ENCODE measurements around the gene KIN.
A peak's percentile ranks its signal among the peaks of the same experiment; 100 is the strongest.

KIN gene

GRCh38 chr10:7787857-7788638 is at the start of gene KIN, which contains the start of gene ATP5F1C:
TSS of gene KIN (minus strand) at chr10:7787993. CDS start at chr10:7787933, 60 bp downstream.
TSS of gene ATP5F1C (plus strand) at chr10:7788177. CDS start at chr10:7788208, 31 bp downstream.
- peak within 1 kb of the TSS; percentile 92 for H3K9ac ChIP-seq (ENCODE audit: low read depth, low read length, poor library complexity, severe bottlenecking)
- TF ChIP-seq CTCF (conservative IDR thresholded peaks at IDR 0.05; ENCODE audit: low read length), result no peak

DNA sequence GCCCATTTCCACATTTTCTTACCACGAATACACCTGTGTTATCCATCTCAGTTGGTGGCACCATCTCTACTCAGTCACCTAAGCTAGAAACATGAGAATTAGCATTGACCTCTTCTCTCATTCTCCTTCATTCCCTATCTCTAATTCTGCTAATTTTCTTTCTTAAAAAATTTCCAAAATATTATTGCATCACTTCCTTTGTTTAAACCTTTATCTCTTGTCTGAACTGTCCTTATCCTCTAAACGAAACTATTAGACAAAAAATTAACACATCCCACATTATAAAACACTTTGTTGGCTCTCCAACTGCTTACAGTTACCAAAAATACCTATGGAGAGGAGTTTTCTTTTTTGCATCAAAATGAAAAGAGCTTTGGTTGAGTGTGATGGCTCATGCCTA is 48.8 kb upstream of the KIN start:
- peaks cover 17% of the 10 kb centered on the region; the same call in 1 of the 2 replicates for H3K36me3 ChIP-seq (ENCODE audit: insufficient read depth, low read length)
- H3K4me2 ChIP-seq (ENCODE audit: low read depth, low read length, poor library complexity, severe bottlenecking), result no peak overlapping the region
- no peak for TF ChIP-seq EZH2phosphoT487 (IDR thresholded peaks at IDR 0.05; ENCODE audit: borderline replicate concordance)
- no peak for TF ChIP-seq CTCF (conservative IDR thresholded peaks at IDR 0.05; ENCODE audit: low read length)
- H3K9me3 ChIP-seq (ENCODE audit: insufficient read depth, low read depth, low read length), result no peaks in the 10 kb centered on the region
- no peak overlapping the region for H3K4me3 ChIP-seq (ENCODE audit: low read length, poor library complexity, severe bottlenecking)
- peaks cover 55% of the 10 kb centered on the region; the same call in 1 of the 2 replicates for H3K79me2 ChIP-seq (ENCODE audit: insufficient read depth, low read length)
- H3K9me2 ChIP-seq (replicated peaks; ENCODE audit: low read depth, low read length), result no peaks in the 10 kb centered on the region
- H3K27me3 ChIP-seq (ENCODE audit: insufficient read depth, low read length, poor library complexity, severe bottlenecking), result no peaks in the 10 kb centered on the region
- no peaks in the 10 kb centered on the region for H3F3A ChIP-seq (ENCODE audit: low read depth)
- no peak overlapping the region for H3K9ac ChIP-seq (ENCODE audit: low read depth, low read length, poor library complexity, severe bottlenecking)
- H2AFZ ChIP-seq (ENCODE audit: low read length), result no peak overlapping the region
- no peaks in the 10 kb centered on the region for H4K20me1 ChIP-seq (ENCODE audit: insufficient read depth, low read length, poor library complexity, severe bottlenecking)
- H3K4me1 ChIP-seq (ENCODE audit: insufficient read depth, low read length, poor library complexity, severe bottlenecking), result no peaks in the 10 kb centered on the region

More at GRCh38 chr10:7787857-7788638, at the start of gene KIN, which contains the start of gene ATP5F1C:
- no peaks in the 10 kb centered on the region for H3K9me2 ChIP-seq (replicated peaks; ENCODE audit: low read depth, low read length)
- no peaks in the 10 kb centered on the region for H3K36me3 ChIP-seq (ENCODE audit: insufficient read depth, low read length)
- H3K4me1 ChIP-seq (ENCODE audit: insufficient read depth, low read length, poor library complexity, severe bottlenecking), result peaks cover 66% of the 10 kb centered on the region
- H3F3A ChIP-seq (ENCODE audit: low read depth), result no peaks in the 10 kb centered on the region
- H3K9me3 ChIP-seq (ENCODE audit: insufficient read depth, low read depth, low read length), result no peaks in the 10 kb centered on the region
- H3K79me2 ChIP-seq (ENCODE audit: insufficient read depth, low read length), result peaks cover 98% of the 10 kb centered on the region
- H2AFZ ChIP-seq (ENCODE audit: low read length), result peak within 1 kb of the TSS; percentile 76
- peak within 1 kb of the TSS; percentile 88 for H3K4me3 ChIP-seq (ENCODE audit: low read length, poor library complexity, severe bottlenecking)
- H3K4me2 ChIP-seq (ENCODE audit: low read depth, low read length, poor library complexity, severe bottlenecking), result peak within 1 kb of the TSS; percentile 95
- no peaks in the 10 kb centered on the region for H3K27me3 ChIP-seq (ENCODE audit: insufficient read depth, low read length, poor library complexity, severe bottlenecking)
- peaks cover 88% of the 10 kb centered on the region for H4K20me1 ChIP-seq (ENCODE audit: insufficient read depth, low read length, poor library complexity, severe bottlenecking)

GRCh38 chr10:7834262-7834661 is 46.5 kb upstream of the KIN start:
- Histone ChIP-seq H3K36me3 (ENCODE audit: insufficient read depth, low read length) (peaks cover 9% of the 10 kb centered on the region; the same call in 1 of the 2 replicates), H3K79me2 (ENCODE audit: insufficient read depth, low read length) (peaks cover 63% of the 10 kb centered on the region; the same call in 1 of the 2 replicates), H3F3A (ENCODE audit: low read depth) (no peaks in the 10 kb centered on the region), H3K4me2 (ENCODE audit: low read depth, low read length, poor library complexity, severe bottlenecking) (no peak overlapping the region), H3K27me3 (ENCODE audit: insufficient read depth, low read length, poor library complexity, severe bottlenecking) (no peaks in the 10 kb centered on the region), H3K4me1 (ENCODE audit: insufficient read depth, low read length, poor library complexity, severe bottlenecking) (no peaks in the 10 kb centered on the region), H4K20me1 (ENCODE audit: insufficient read depth, low read length, poor library complexity, severe bottlenecking) (no peaks in the 10 kb centered on the region), H3K9me2 (replicated peaks; ENCODE audit: low read depth, low read length) (no peaks in the 10 kb centered on the region), H3K9ac (ENCODE audit: low read depth, low read length, poor library complexity, severe bottlenecking) (no peak overlapping the region), H3K9me3 (ENCODE audit: insufficient read depth, low read depth, low read length) (no peaks in the 10 kb centered on the region), H3K4me3 (ENCODE audit: low read length, poor library complexity, severe bottlenecking) (no peak overlapping the region), H2AFZ (ENCODE audit: low read length) (no peak overlapping the region)
- TF ChIP-seq EZH2phosphoT487 (IDR thresholded peaks at IDR 0.05; ENCODE audit: borderline replicate concordance) (no peak), CTCF (conservative IDR thresholded peaks at IDR 0.05; ENCODE audit: low read length) (no peak)

All from Loucy (cell line).